ENCODE results near the gene CXorf49B. TPM values are rescaled to one million over a fixed set of nuclear protein-coding genes. Genes with fewer than 3 reads are reported as not detected.

CXorf49B gene
- total and polyA plus RNA-seq, 2 of the 13 experiments (the other 11 are each of a cell fraction or from before 2014, with no cell fraction given) = not detected

DNA sequence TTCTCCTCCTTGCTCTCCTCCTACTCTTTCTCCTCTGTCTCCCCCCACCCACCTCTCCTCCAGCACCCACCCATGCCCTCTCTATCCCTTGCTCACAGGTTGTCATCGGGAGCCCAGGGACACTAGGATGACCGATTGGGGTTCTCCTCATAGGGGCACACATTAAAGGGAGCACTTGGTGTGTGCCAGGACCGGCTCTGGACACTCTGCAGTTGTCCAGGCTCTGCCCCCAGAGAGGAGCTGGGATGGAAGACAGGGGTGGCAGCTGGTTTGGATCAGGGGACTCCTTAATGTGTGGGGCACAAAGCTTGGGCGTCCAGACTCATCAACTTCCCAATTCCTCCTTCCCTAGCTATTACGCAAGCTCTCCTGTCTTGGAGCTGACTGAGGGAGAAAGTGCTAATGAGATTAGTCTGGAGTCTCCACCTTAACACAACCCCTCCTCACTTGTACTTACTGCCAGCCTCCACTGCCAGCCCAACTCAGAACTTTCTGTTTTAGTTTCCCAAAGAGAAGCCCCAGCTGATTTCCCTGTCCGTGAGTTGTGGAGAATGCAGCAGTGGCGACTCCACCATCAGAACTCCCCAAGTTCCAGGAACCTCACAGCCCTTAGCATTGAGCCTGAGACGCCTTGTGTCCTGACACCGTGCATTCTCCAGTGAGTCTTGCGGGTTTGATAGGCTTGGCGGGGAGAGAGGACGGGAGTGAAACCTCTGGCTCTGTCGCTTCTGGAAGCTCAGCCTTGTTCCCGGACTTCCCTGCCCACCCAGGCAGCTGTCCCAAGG, 52.2 kb downstream of the CXorf49B start:
- H3K36me3 ChIP-seq (replicated peaks in 1 of 2; ENCODE audit: control insufficient read depth in 1 of 2, insufficient read depth in 2 of 2, low read length in 2 of 2) = no peaks in the 10 kb centered on the region
- FAIRE-seq (no peak), ATAC-seq (no peak), DNase-seq (ENCODE audit: low spot score) (no peak)
- H2AFZ ChIP-seq (ENCODE audit: low read length) = no peak overlapping the region
- H3K9ac ChIP-seq (ENCODE audit: insufficient read depth, low read depth, low read length) = no peak overlapping the region
- H4K20me1 ChIP-seq (ENCODE audit: insufficient read depth, low read length) = no peaks in the 10 kb centered on the region
- 0 out of 5 replicates have a peak, but pooled peaks cover 0 to 3% of the 10 kb centered on the region in 2 experiments for H3K27me3 ChIP-seq (ENCODE audit: control insufficient read depth in 1 of 2, insufficient read depth in 2 of 2, low read length in 2 of 2)
- H3K9me3 ChIP-seq (ENCODE audit: low read length) = no peaks in the 10 kb centered on the region
- in situ Hi-C loops (cut with HindIII; ENCODE audit: extremely low pct_ligation_motif_present, low pct_unique_long_range_greater_than_20kb) = no loop called here
- no peak overlapping the region for H3K4me3 ChIP-seq (replicated peaks in 1 of 3; ENCODE audit: insufficient read depth in 1 of 3, low read depth in 2 of 3, low read length in 3 of 3)
- no peaks in the 10 kb centered on the region for H3K4me1 ChIP-seq (ENCODE audit: insufficient read depth, low read length)
- BruUV-seq (replicated peaks) = no TSS peak
- no peak overlapping the region for H3K4me2 ChIP-seq (ENCODE audit: low read depth, low read length)
- no peak overlapping the region for H3K27ac ChIP-seq (ENCODE audit: extremely low read length, insufficient read depth, low read length)
- ChIA-PET POLR2A (no interaction called here), CTCF (ENCODE audit: low intra/inter-chr PET ratio, low total read pairs) (no interaction called here)
- 4% methylated on average over 3 of the region's 14 CpGs for WGBS (ENCODE audit: low lambda C conversion rate)
- intact Hi-C loops (cut with micrococcal nuclease; ENCODE audit: unreplicated experiment) = no loop called here
- no peak for TF ChIP-seq GPBP1L1 (CRISPR knock-in tag; IDR thresholded peaks at IDR 0.05)
- TF ChIP-seq FOXC1 (CRISPR knock-in tag; IDR thresholded peaks at IDR 0.05; ENCODE audit: borderline replicate concordance) = no peak
- TF ChIP-seq SP1 (IDR thresholded peaks at IDR 0.05) = no peak
- no peak for TF ChIP-seq SP1 (CRISPR knock-in tag; IDR thresholded peaks at IDR 0.05)
- TF ChIP-seq HBP1 (CRISPR knock-in tag; IDR thresholded peaks at IDR 0.05; ENCODE audit: low read depth) = no peak
- TF ChIP-seq MXD3 (CRISPR knock-in tag; IDR thresholded peaks at IDR 0.05) = no peak
- no peak for TF ChIP-seq ZNF280B (CRISPR knock-in tag; IDR thresholded peaks at IDR 0.05; ENCODE audit: borderline replicate concordance)
- no peak for TF ChIP-seq RBFOX2 (IDR thresholded peaks at IDR 0.05; ENCODE audit: low read depth, low read length)
- TF ChIP-seq KDM6A (CRISPR knock-in tag; IDR thresholded peaks at IDR 0.05; ENCODE audit: low read depth) = no peak
- no peak for TF ChIP-seq ZNF234 (CRISPR knock-in tag; conservative IDR thresholded peaks at IDR 0.05)
- no peak for TF ChIP-seq CCDC6 (CRISPR knock-in tag; IDR thresholded peaks at IDR 0.05)
- no peak for TF ChIP-seq FOXP4 (CRISPR knock-in tag; IDR thresholded peaks at IDR 0.05)
- no peak for TF ChIP-seq RCOR2 (CRISPR knock-in tag; IDR thresholded peaks at IDR 0.05)
- TF ChIP-seq, protein P1, sequence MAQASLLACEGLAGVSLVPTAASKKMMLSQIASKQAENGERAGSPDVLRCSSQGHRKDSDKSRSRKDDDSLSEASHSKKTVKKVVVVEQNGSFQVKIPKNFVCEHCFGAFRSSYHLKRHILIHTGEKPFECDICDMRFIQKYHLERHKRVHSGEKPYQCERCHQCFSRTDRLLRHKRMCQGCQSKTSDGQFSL (CRISPR knock-in tag; IDR thresholded peaks at IDR 0.05) = no peak
- no peak for TF ChIP-seq ZNF850 (CRISPR knock-in tag; conservative IDR thresholded peaks at IDR 0.05)
- no peaks in the 10 kb centered on the region for H3K79me2 ChIP-seq (ENCODE audit: insufficient read depth, low read length)

Measured in HepG2 (cell line).